HG02970 (cell line): ENCODE measurements around the gene ZSCAN12.

Experiments
- ATAC-seq: cut with Tn5 transposase; IDR thresholded peaks from one replicate; pipeline ENCODE4 v1.9.1; 2021; ENCODE audit warnings: mild to moderate bottlenecking, moderate library complexity, moderate number of reproducible peaks; ENCODE audit not compliant: unreplicated experiment, low FRiP score

ZSCAN12 gene

DNA sequence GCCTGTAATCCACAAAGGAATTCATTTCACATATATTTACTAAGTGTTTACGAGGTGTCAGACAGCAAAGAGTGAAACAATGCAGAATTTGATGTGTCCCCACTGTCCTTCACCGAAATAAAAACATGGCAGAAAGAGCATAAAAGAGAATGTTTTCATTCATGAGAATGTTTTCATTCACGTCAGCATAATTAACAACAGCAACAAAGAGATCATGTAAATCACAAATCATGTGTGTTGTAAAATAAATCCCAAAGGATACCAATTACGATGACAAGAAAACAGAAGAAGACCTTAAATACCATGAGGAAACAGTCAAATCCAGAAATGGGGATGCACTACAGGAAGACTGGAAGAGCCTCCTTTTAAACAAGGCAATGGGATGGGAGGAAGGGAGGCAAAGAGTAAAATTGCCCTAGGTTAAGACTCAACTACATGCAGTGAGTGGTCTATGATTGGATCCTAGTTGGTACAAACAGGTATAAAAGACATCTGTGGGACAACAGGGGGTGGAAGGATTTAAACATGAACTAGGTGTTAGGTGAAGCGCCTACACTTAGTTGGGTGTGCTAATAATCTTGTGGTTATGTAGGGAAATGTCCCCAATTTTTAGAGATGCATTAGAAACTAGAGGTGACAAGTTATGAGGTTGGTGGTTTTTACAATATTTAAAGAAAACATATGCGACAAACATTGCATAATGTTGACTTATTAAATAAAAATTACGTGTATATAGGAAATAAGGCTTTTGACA is 65.1 kb downstream of the ZSCAN12 start:
- ATAC-seq: no peak

DNA sequence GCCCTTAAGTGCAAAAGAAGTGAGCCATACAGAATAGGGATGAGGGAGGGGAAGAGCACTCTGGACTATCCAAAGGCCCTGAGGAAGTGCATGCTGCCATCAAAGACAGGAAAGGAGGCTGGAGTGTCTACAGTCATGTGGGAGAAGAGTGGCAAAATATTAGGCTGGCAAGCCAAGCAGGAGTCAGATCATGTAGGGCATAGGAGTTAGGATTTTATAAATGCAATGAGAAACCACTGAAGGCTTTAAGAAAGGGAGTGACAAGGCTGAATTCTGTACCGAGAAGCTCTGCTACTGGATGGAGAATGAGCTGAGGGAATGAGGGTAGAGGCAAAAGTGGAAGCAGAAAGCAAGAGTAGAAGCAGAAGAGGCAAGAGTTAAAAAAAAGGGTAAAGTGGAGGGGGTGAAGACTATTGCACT is 65.9 kb downstream of the ZSCAN12 start:
- ATAC-seq: no peak

- ATAC-seq: no peak
These were observed 66.5 kb downstream of the ZSCAN12 start for GRCh38 chr6:28333047-28333446.

GRCh38 chr6:28330041-28330440 is 69.5 kb downstream of the ZSCAN12 start:
- no peak for ATAC-seq
